Body of pancreas (tissue), 4 donors: ENCODE results near the gene ABCC12.

Experiments used
- CTCF ChIP-seq, 7 experiments: fragments of 450-650 bp in 4 of 7; fragments of 200-600 bp in 3 of 7; sonication (generic) in 3 of 7; IDR thresholded peaks; one replicate each; pipeline ENCODE4 v1.5.1; 2016 to 2019; ENCODE audit warnings: antibody characterized with exemption in 7 of 7
- POLR2A ChIP-seq, 3 donors: fragments of 450-650 bp; IDR thresholded peaks; one replicate each; pipeline ENCODE4 v1.6.1; 2016; ENCODE audit warnings: antibody characterized with exemption in 3 of 3, mild to moderate bottlenecking in 2 of 3

- TF ChIP-seq CTCF (IDR thresholded peaks at IDR 0.05) (no peak), POLR2A (IDR thresholded peaks at IDR 0.05) (no peak)
These were observed 6.1 kb upstream of the ABCC12 start for GRCh38 chr16:48161906-48162305.
